GM18867 (cell line): ENCODE measurements around the gene BAZ2A.
"Not testable (repeated sequence)": the region's sequence is repeated elsewhere in the genome, so short reads cannot be mapped to it uniquely, and the experiment has no call there.

Source experiments
- ATAC-seq: cut with Tn5 transposase; IDR thresholded peaks from one replicate; pipeline ENCODE4 v1.9.1; 2021; ENCODE audit warnings: mild to moderate bottlenecking, moderate library complexity; ENCODE audit not compliant: unreplicated experiment

BAZ2A gene

GRCh38 chr12:56630180-56630632, at the start of gene BAZ2A:
Gene BAZ2A, minus strand, starts transcription at chr12:56630326. Its CDS starts 12,796 bp downstream, at chr12:56617530.
- peak; percentile 66 for ATAC-seq

GRCh38 chr12:56678852-56679251, 48.7 kb upstream of the BAZ2A start:
- ATAC-seq = no peak

- peak; percentile 69 for ATAC-seq
Observed at GRCh38 chr12:56677680-56678079, 47.6 kb upstream of the BAZ2A start.

GRCh38 chr12:56676851-56677580, 46.9 kb upstream of the BAZ2A start:
- no peak for ATAC-seq

- no peak for ATAC-seq
Observed at GRCh38 chr12:56671608-56672007, 41.5 kb upstream of the BAZ2A start.

GRCh38 chr12:56670836-56671235, 40.7 kb upstream of the BAZ2A start:
- no peak for ATAC-seq

- no peak for ATAC-seq
Observed at GRCh38 chr12:56668197-56668457, 38.0 kb upstream of the BAZ2A start.

GRCh38 chr12:56661979-56662638, 32.0 kb upstream of the BAZ2A start:
- no peak for ATAC-seq

GRCh38 chr12:56661560-56661959, 31.4 kb upstream of the BAZ2A start:
- ATAC-seq = no peak

GRCh38 chr12:56658921-56659320, 28.8 kb upstream of the BAZ2A start:
- no peak for ATAC-seq

- ATAC-seq = no peak
Observed at GRCh38 chr12:56657416-56658379, 27.6 kb upstream of the BAZ2A start.

- ATAC-seq = not testable (repeated sequence)
Observed at GRCh38 chr12:56653781-56654180, 23.7 kb upstream of the BAZ2A start.

- not testable (repeated sequence) for ATAC-seq
Observed at GRCh38 chr12:56648023-56648422, 17.9 kb upstream of the BAZ2A start.

- peak; percentile 97 for ATAC-seq
Observed at GRCh38 chr12:56645717-56646446, 15.8 kb upstream of the BAZ2A start, which contains the start of gene ATP5F1B. Gene ATP5F1B, minus strand, starts transcription at chr12:56645984. Its CDS starts 21 bp downstream, at chr12:56645963.

GRCh38 chr12:56645201-56645716, 15.1 kb upstream of the BAZ2A start:
- ATAC-seq = no peak

GRCh38 chr12:56644654-56645053, 14.5 kb upstream of the BAZ2A start:
- no peak for ATAC-seq

GRCh38 chr12:56641219-56641618, 11.1 kb upstream of the BAZ2A start:
- no peak for ATAC-seq

GRCh38 chr12:56637621-56638020, 7.5 kb upstream of the BAZ2A start:
- no peak for ATAC-seq

GRCh38 chr12:56636675-56637540, 6.8 kb upstream of the BAZ2A start:
- ATAC-seq = peak; percentile 51
